Measurements from ENCODE around the gene RPS3A. TPM values are rescaled to one million over a fixed set of nuclear protein-coding genes. Genes with fewer than 3 reads are reported as not detected.
"Not testable (repeated sequence)": the region's sequence is repeated elsewhere in the genome, so short reads cannot be mapped to it uniquely, and the experiment has no call there.

RPS3A gene
- total RNA-seq, 1 experiment from 2014 or later: 3,376 TPM

- DNase-seq (ENCODE audit: low spot score): no peak
Measured at GRCh38 chr4:151114986-151115385, 15.6 kb downstream of the RPS3A start.

GRCh38 chr4:151117371-151117962 is 18.0 kb downstream of the RPS3A start:
- DNase-seq (ENCODE audit: low spot score): peak; percentile 65

- no peak for DNase-seq (ENCODE audit: low spot score)
Measured at GRCh38 chr4:151129796-151130195, 30.4 kb downstream of the RPS3A start.

GRCh38 chr4:151133311-151133710 is 33.9 kb downstream of the RPS3A start:
- DNase-seq (ENCODE audit: low spot score): no peak

GRCh38 chr4:151136048-151136447 is 36.6 kb downstream of the RPS3A start:
- not testable (repeated sequence) for DNase-seq (ENCODE audit: low spot score)

GRCh38 chr4:151139814-151140213 is 40.4 kb downstream of the RPS3A start:
- DNase-seq (ENCODE audit: low spot score): no peak

- DNase-seq (ENCODE audit: low spot score): no peak
Measured at GRCh38 chr4:151142758-151143157, 43.3 kb downstream of the RPS3A start.

- DNase-seq (ENCODE audit: low spot score): no peak
Measured at GRCh38 chr4:151143162-151143561, 43.7 kb downstream of the RPS3A start.

GRCh38 chr4:151143811-151144210 is 44.4 kb downstream of the RPS3A start:
- no peak for DNase-seq (ENCODE audit: low spot score)

GRCh38 chr4:151144329-151145072 is 45.1 kb downstream of the RPS3A start:
- DNase-seq (ENCODE audit: low spot score): no peak

- DNase-seq (ENCODE audit: low spot score): no peak
Measured at GRCh38 chr4:151147000-151147399, 47.6 kb downstream of the RPS3A start.

GRCh38 chr4:151148261-151148660 is 48.8 kb downstream of the RPS3A start:
- no peak for DNase-seq (ENCODE audit: low spot score)

GRCh38 chr4:151150821-151151580 is 51.6 kb downstream of the RPS3A start:
- no peak for DNase-seq (ENCODE audit: low spot score)

- DNase-seq (ENCODE audit: low spot score): no peak
Measured at GRCh38 chr4:151152028-151152427, 52.6 kb downstream of the RPS3A start.

GRCh38 chr4:151153585-151153984 is 54.2 kb downstream of the RPS3A start:
- DNase-seq (ENCODE audit: low spot score): no peak

Other genes with a start within 250 kb of the RPS3A start
- gene LRBA, start 84.3 kb upstream of the RPS3A start, total RNA-seq (2014; rRNA removed; shearing (Covaris generic)): 25.9 and 27.4 TPM in 2 replicates
- gene PRSS48, start 177.5 kb downstream of the RPS3A start, total RNA-seq (2014; rRNA removed; shearing (Covaris generic)): not detected in 2 replicates
- 18.4 and 22.9 TPM in 2 replicates for gene SH3D19, start 226.0 kb downstream of the RPS3A start, total RNA-seq (2014; rRNA removed; shearing (Covaris generic))